Liver (tissue), 9 donors: ENCODE measurements around the gene NR4A2. TPM values are rescaled to one million over a fixed set of nuclear protein-coding genes. Genes with fewer than 3 reads are reported as not detected.

Experiments used
- DNase-seq: peaks from one replicate; pipeline ENCODE4 v3.0.0-alpha.2; 2017; ENCODE audit warnings: low spot score
- H3K27ac ChIP-seq, 2 donors: one replicate each; pipeline ENCODE4 v1.7.0; 2013; ENCODE audit warnings: inconsistent platforms in 2 of 2, low read length in 2 of 2, control low read depth in 1 of 2, low read depth in 1 of 2, mild to moderate bottlenecking in 1 of 2
- H3K27me3 ChIP-seq, 4 donors: one replicate each; pipeline versions ENCODE4 v1.6.1 to v1.7.0; 2013; ENCODE audit warnings: low read length in 3 of 4, inconsistent platforms in 1 of 4, mild to moderate bottlenecking in 1 of 4, moderate library complexity in 1 of 4; ENCODE audit not compliant: control insufficient read depth in 4 of 4, insufficient read depth in 4 of 4
- H3K36me3 ChIP-seq, 4 donors: one replicate each; pipeline versions ENCODE4 v1.6.1 to v1.7.0; 2013; ENCODE audit warnings: low read length in 3 of 4, mild to moderate bottlenecking in 3 of 4, low read depth in 1 of 4, moderate library complexity in 1 of 4; ENCODE audit not compliant: control insufficient read depth in 4 of 4, insufficient read depth in 3 of 4
- H3K4me1 ChIP-seq, 4 donors: one replicate each; pipeline versions ENCODE4 v1.6.1 to v1.7.0; 2013; ENCODE audit warnings: low read length in 3 of 4, mild to moderate bottlenecking in 3 of 4, moderate library complexity in 1 of 4; ENCODE audit not compliant: control insufficient read depth in 4 of 4, insufficient read depth in 4 of 4
- H3K4me3 ChIP-seq, 3 donors: one replicate each; pipeline versions ENCODE4 v1.6.1 to v1.7.0; 2013; ENCODE audit warnings: low read length in 3 of 3, control low read depth in 1 of 3, low read depth in 1 of 3, mild to moderate bottlenecking in 1 of 3
- H3K9ac ChIP-seq, 2 donors: one replicate each; pipeline ENCODE4 v1.7.0; 2013; ENCODE audit warnings: low read length in 2 of 2, mild to moderate bottlenecking in 2 of 2, moderate library complexity in 2 of 2, control low read depth in 1 of 2, low read depth in 1 of 2
- H3K9me3 ChIP-seq, 4 donors: one replicate each; pipeline versions ENCODE4 v1.6.1 to v1.7.0; 2013; ENCODE audit warnings: low read length in 3 of 4; ENCODE audit not compliant: control insufficient read depth in 4 of 4
- ATF3 ChIP-seq: IDR thresholded peaks from 2 replicates; pipeline ENCODE4 v1.6.1; 2016; ENCODE audit warnings: antibody characterized with exemption
- CTCF ChIP-seq: fragments of 150-350 bp; IDR thresholded peaks from 2 replicates; pipeline ENCODE4 v1.5.1; 2017; ENCODE audit warnings: improper control_type of control experiment, low read depth, low read length; ENCODE audit not compliant: missing input control
- EGR1 ChIP-seq, 2 donors: IDR thresholded peaks; 2 replicates each; pipeline ENCODE4 v1.6.1; 2016 to 2018; ENCODE audit warnings: antibody characterized with exemption in 2 of 2, low read depth in 2 of 2
- GABPA ChIP-seq, 2 donors: IDR thresholded peaks in 1 of 2; conservative IDR thresholded peaks in 1 of 2; 2 replicates each; pipeline ENCODE4 v1.6.1; 2016; ENCODE audit warnings: antibody characterized with exemption in 2 of 2, mild to moderate bottlenecking in 1 of 2, moderate library complexity in 1 of 2
- HNF4A ChIP-seq, 2 donors: conservative IDR thresholded peaks; 2 replicates each; pipeline ENCODE4 v1.6.1; 2016; ENCODE audit warnings: antibody characterized with exemption in 2 of 2, mild to moderate bottlenecking in 2 of 2
- HNF4G ChIP-seq: IDR thresholded peaks from 2 replicates; pipeline ENCODE4 v1.6.1; 2016; ENCODE audit warnings: antibody characterized with exemption
- JUND ChIP-seq, 2 donors: IDR thresholded peaks; 2 replicates each; pipeline ENCODE4 v1.6.1; 2016; ENCODE audit warnings: antibody characterized with exemption in 2 of 2
- NR2F2 ChIP-seq: IDR thresholded peaks from 2 replicates; pipeline ENCODE4 v1.6.1; 2016; ENCODE audit warnings: antibody characterized with exemption
- RAD21 ChIP-seq, 2 donors: IDR thresholded peaks; 2 replicates each; pipeline ENCODE4 v1.6.1; 2016; ENCODE audit warnings: antibody characterized with exemption in 2 of 2, mild to moderate bottlenecking in 2 of 2
- REST ChIP-seq: IDR thresholded peaks from 2 replicates; pipeline ENCODE4 v1.6.1; 2016; ENCODE audit warnings: antibody characterized with exemption, mild to moderate bottlenecking
- YY1 ChIP-seq: IDR thresholded peaks from 2 replicates; pipeline ENCODE4 v1.6.1; 2016; ENCODE audit warnings: antibody characterized with exemption, mild to moderate bottlenecking
- ZBTB33 ChIP-seq: IDR thresholded peaks from 2 replicates; pipeline ENCODE4 v1.6.1; 2016; ENCODE audit warnings: antibody characterized with exemption
- WGBS: extraction: QIAGEN DNeasy Blood & Tissue Kit; methylation state at CpG from one replicate; pipeline ENCODE4 v1.1.7; 2013; 5-methylcytosine and 5-hydroxymethylcytosine counted together
- polyA plus RNA-seq, 2 donors: library from polyadenylated mRNA; stranded (reverse) in 1 of 2; unstranded in 1 of 2; fragments of 200-250 nt in 1 of 2; fragments of >200 nt in 1 of 2; fragmentation: Nextera tagmentation in 1 of 2; extraction: Ambion mirVana in 1 of 2; gene quantifications; one replicate each; pipeline versions ENCODE4 v1.2.1 to v1.2.3, GENCODE V29; 2013 to 2015
- total RNA-seq, 2 donors: library from RNA; depleted of rRNA; stranded (reverse); fragments of >200 nt; gene quantifications; one replicate each; pipeline ENCODE4 v1.2.3, GENCODE V29; 2014
- donor health status: healthy.
- donor health status: healthy.
- donor health status: healthy.
- donor health status: healthy.
- donor health status: healthy.

The NR4A2 gene
- total and polyA plus RNA-seq, 4 donors: 0.08 to 0.96 (median 0.25) TPM

GRCh38 chr2:156325688-156326525 is 6.6 kb downstream of the NR4A2 start (continued):
- TF ChIP-seq HNF4A (conservative IDR thresholded peaks at IDR 0.05) (no peak), ATF3 (no peak), HNF4G (no peak), EGR1 (IDR thresholded peaks at IDR 0.05; ENCODE audit: low read depth in 2 of 2) (no peak), ZBTB33 (no peak), RAD21 (IDR thresholded peaks at IDR 0.05) (no peak)

GRCh38 chr2:156323754-156324153 is 8.8 kb downstream of the NR4A2 start:
- peaks cover 0 to 31% (median 2%) of the 10 kb centered on the region in 4 donors for H3K36me3 ChIP-seq
- H3K9me3 ChIP-seq: peaks cover 0 to 7% (median 2%) of the 10 kb centered on the region in 4 donors

More at GRCh38 chr2:156323754-156324153, 8.8 kb downstream of the NR4A2 start:
- H3K27ac ChIP-seq: no peak overlapping the region
- no peak overlapping the region for H3K4me3 ChIP-seq
- DNase-seq: no peak
- TF ChIP-seq REST (no peak), GABPA (IDR thresholded peaks at IDR 0.05 in 1 of 2, conservative IDR thresholded peaks at IDR 0.05 in 1 of 2) (no peak), YY1 (no peak), CTCF (no peak), RAD21 (IDR thresholded peaks at IDR 0.05) (no peak), JUND (IDR thresholded peaks at IDR 0.05) (no peak), HNF4G (no peak), NR2F2 (no peak)
- H3K4me1 ChIP-seq: peaks cover 10 to 31% (median 26%) of the 10 kb centered on the region in 4 donors
- H3K27me3 ChIP-seq: peaks cover 0 to 4% (median 0%) of the 10 kb centered on the region in 4 donors
- H3K9ac ChIP-seq: no peak overlapping the region
- 84% methylated on average over 2 of the region's 2 CpGs for WGBS
